HCT116 (cell line): Measurements from ENCODE around the gene CDKAL1. TPM values are rescaled to one million over a fixed set of nuclear protein-coding genes. Genes with fewer than 3 reads are reported as not detected.

Experiments used
- ATAC-seq: fragments of 200-7000 bp; cut with Tn5 transposase; 2 replicates; pipeline ENCODE4 v1.9.1; 2020; ENCODE audit warnings: mild to moderate bottlenecking, moderate library complexity
- BruUV-seq: library from RNA; stranded (reverse); fragments of 400-500 nt; replicated peaks from 2 replicates; lab custom pipeline; 2021; lab: Mats Ljungman, UMichigan
- CTCF ChIA-PET: fragments of 300-600 bp; sonication (Branson Sonifier 250); formaldehyde crosslinking; loops from one replicate; lab custom pipeline; 2021; ENCODE audit warnings: antibody characterized with exemption; lab: Charles Lee
- POLR2A ChIA-PET: fragments of 300-600, 350-600 bp; sonication (Branson Sonifier 250); formaldehyde crosslinking; loops from one replicate; lab custom pipeline; 2021; ENCODE audit warnings: antibody characterized with exemption; lab: Charles Lee
- RAD21 ChIA-PET, 2 experiments: fragments of 300-600 bp; sonication (Branson Sonifier 250); formaldehyde crosslinking; loops; one replicate each; lab custom pipeline; 2023; ENCODE audit warnings: low total read pairs in 2 of 2; ENCODE audit not compliant: uncharacterized antibody in 2 of 2, unreplicated experiment in 2 of 2, low non-redundant PET in 1 of 2; lab: Charles Lee
- DNase-seq: peaks from one replicate; pipeline ENCODE4 v3.0.0-alpha.2; 2010; ENCODE audit warnings: low read depth, low spot score
- H2AFZ ChIP-seq: fragments of 200-600 bp; shearing (Covaris generic), sonication (generic); 2 replicates; pipeline ENCODE4 v1.6.1; 2017; ENCODE audit warnings: low read depth, mixed run types, mixed read lengths, antibody characterized with exemption, low read length; ENCODE audit not compliant: poor library complexity, severe bottlenecking
- H3K27ac ChIP-seq: 2 replicates; pipeline ENCODE4 v1.5.1; 2012; ENCODE audit warnings: low read depth, low read length
- H3K27me3 ChIP-seq: fragments of 200-600 bp; sonication (generic); 2 replicates; pipeline ENCODE4 v1.6.1; 2016; ENCODE audit warnings: mixed run types, low read length, mixed read lengths; ENCODE audit not compliant: insufficient read depth
- H3K36me3 ChIP-seq, 2 experiments: fragments of 200-500 bp in 1 of 2; fragments of 200-600 bp in 1 of 2; sonication (Bioruptor generic) in 1 of 2; sonication (generic) in 1 of 2; 2 replicates each; pipeline versions ENCODE4 v1.5.1 to v1.6.1; 2014 to 2016; ENCODE audit warnings: low read length in 2 of 2, inconsistent platforms in 1 of 2, mixed read lengths in 1 of 2, mixed run types in 1 of 2; ENCODE audit not compliant: insufficient read depth in 2 of 2, control insufficient read depth in 1 of 2
- H3K4me1 ChIP-seq, 2 experiments: fragments of 200-600 bp in 1 of 2; sonication (generic) in 1 of 2; 2 replicates each; pipeline versions ENCODE4 v1.5.1 to v1.6.1; 2012 to 2017; ENCODE audit warnings: low read length in 2 of 2, inconsistent platforms in 1 of 2, mild to moderate bottlenecking in 1 of 2, mixed read lengths in 1 of 2, mixed run types in 1 of 2, moderate library complexity in 1 of 2; ENCODE audit not compliant: insufficient read depth in 2 of 2, control insufficient read depth in 1 of 2
- H3K4me2 ChIP-seq: fragments of 200-600 bp; sonication (generic); 2 replicates; pipeline ENCODE4 v1.6.1; 2017; ENCODE audit warnings: mixed run types, low read length, mixed read lengths
- H3K4me3 ChIP-seq, 2 experiments: fragments of 200-600 bp in 1 of 2; sonication (generic) in 1 of 2; replicated peaks in 1 of 2; 2 replicates each; pipeline ENCODE4 v1.5.1; 2011 to 2016; ENCODE audit warnings: low read length in 2 of 2, control low read depth in 1 of 2, low read depth in 1 of 2, mild to moderate bottlenecking in 1 of 2, mixed read lengths in 1 of 2, mixed run types in 1 of 2
- H3K79me2 ChIP-seq: fragments of 200-600 bp; sonication (generic); 2 replicates; pipeline ENCODE4 v1.6.1; 2017; ENCODE audit warnings: mild to moderate bottlenecking, mixed run types, low read length, moderate library complexity, mixed read lengths; ENCODE audit not compliant: insufficient read depth
- H3K9ac ChIP-seq: fragments of 200-600 bp; sonication (generic); 2 replicates; pipeline ENCODE4 v1.6.1; 2016; ENCODE audit warnings: low read length, mixed read lengths
- H3K9me2 ChIP-seq: fragments of 200-600 bp; sonication (generic), shearing (Covaris generic); 2 replicates; pipeline ENCODE4 v1.6.1; 2017; ENCODE audit warnings: mixed run types, mild to moderate bottlenecking, moderate library complexity; ENCODE audit not compliant: insufficient read depth
- H3K9me3 ChIP-seq, 2 experiments: fragments of 200-500 bp in 1 of 2; fragments of 200-600 bp in 1 of 2; sonication (Bioruptor generic) in 1 of 2; sonication (generic) in 1 of 2; 2 replicates each; pipeline ENCODE4 v1.6.1; 2014 to 2017; ENCODE audit warnings: low read length in 2 of 2, mixed read lengths in 2 of 2, inconsistent platforms in 1 of 2, low read depth in 1 of 2, mild to moderate bottlenecking in 1 of 2, mixed run types in 1 of 2, moderate library complexity in 1 of 2; ENCODE audit not compliant: control insufficient read depth in 1 of 2, insufficient read depth in 1 of 2
- H4K20me1 ChIP-seq: fragments of 200-600 bp; sonication (generic), shearing (Covaris generic); 2 replicates; pipeline ENCODE4 v1.6.1; 2017; ENCODE audit warnings: mixed run types, mild to moderate bottlenecking, moderate library complexity; ENCODE audit not compliant: insufficient read depth
- ATF3 ChIP-seq: IDR thresholded peaks from 2 replicates; pipeline ENCODE4 v1.6.1; 2012
- CEBPB ChIP-seq: IDR thresholded peaks from 2 replicates; pipeline ENCODE4 v1.6.1; 2012; ENCODE audit warnings: low read depth
- CTCF ChIP-seq, 3 experiments: fragments of 200-600 bp in 1 of 3; sonication (generic) in 1 of 3; IDR thresholded peaks in 2 of 3; conservative IDR thresholded peaks in 1 of 3; 2 replicates each; pipeline ENCODE4 v1.5.1; 2012 to 2017; ENCODE audit warnings: low read depth in 2 of 3, low read length in 2 of 3, antibody characterized with exemption in 1 of 3, borderline replicate concordance in 1 of 3, control low read depth in 1 of 3, mild to moderate bottlenecking in 1 of 3, mixed read lengths in 1 of 3, mixed run types in 1 of 3, moderate library complexity in 1 of 3; ENCODE audit not compliant: insufficient read depth in 1 of 3
- EGR1 ChIP-seq: IDR thresholded peaks from 2 replicates; pipeline ENCODE4 v1.6.1; 2012; ENCODE audit warnings: low read depth
- ELF1 ChIP-seq: IDR thresholded peaks from 2 replicates; pipeline ENCODE4 v1.6.1; 2012; ENCODE audit warnings: low read depth, borderline replicate concordance
- EZH2 ChIP-seq: fragments of 200-600 bp; sonication (generic); IDR thresholded peaks from 2 replicates; pipeline ENCODE4 v1.6.1; 2017; ENCODE audit warnings: antibody characterized with exemption, mixed run types
- EZH2phosphoT487 ChIP-seq: fragments of 200-600 bp; IDR thresholded peaks from 2 replicates; pipeline ENCODE4 v1.6.1; 2018; ENCODE audit warnings: antibody characterized with exemption, borderline replicate concordance
- FOSL1 ChIP-seq: IDR thresholded peaks from 2 replicates; pipeline ENCODE4 v1.6.1; 2012; ENCODE audit warnings: low read depth
- JUND ChIP-seq: IDR thresholded peaks from 2 replicates; pipeline ENCODE4 v1.6.1; 2012
- MAX ChIP-seq: IDR thresholded peaks from 2 replicates; pipeline ENCODE4 v1.6.1; 2012
- POLR2A ChIP-seq: IDR thresholded peaks from 2 replicates; pipeline ENCODE4 v1.7.0; 2011; ENCODE audit warnings: borderline replicate concordance; ENCODE audit not compliant: insufficient read depth, insufficient read length; ENCODE audit errors: extremely low read depth
- RAD21 ChIP-seq: IDR thresholded peaks from 2 replicates; pipeline ENCODE4 v1.6.1; 2012; ENCODE audit warnings: low read depth, mild to moderate bottlenecking
- SIN3A ChIP-seq: IDR thresholded peaks from 2 replicates; pipeline ENCODE4 v1.6.1; 2012; ENCODE audit warnings: low read depth
- SP1 ChIP-seq: IDR thresholded peaks from 2 replicates; pipeline ENCODE4 v1.6.1; 2012; ENCODE audit warnings: low read depth
- SRF ChIP-seq: IDR thresholded peaks from 2 replicates; pipeline ENCODE4 v1.6.1; 2012; ENCODE audit warnings: low read depth
- TCF7L2 ChIP-seq: IDR thresholded peaks from 2 replicates; pipeline ENCODE4 v1.7.0; 2011; ENCODE audit warnings: borderline replicate concordance, inconsistent platforms; ENCODE audit not compliant: insufficient read depth, insufficient read length; ENCODE audit errors: extremely low read depth
- YY1 ChIP-seq: IDR thresholded peaks from 2 replicates; pipeline ENCODE4 v1.6.1; 2011; ENCODE audit warnings: low read length, low read depth, moderate library complexity, mild to moderate bottlenecking; ENCODE audit not compliant: insufficient replicate concordance; ENCODE audit errors: extremely low read depth
- ZBTB33 ChIP-seq: IDR thresholded peaks from 2 replicates; pipeline ENCODE4 v1.6.1; 2011; ENCODE audit warnings: mild to moderate bottlenecking, low read length, moderate library complexity; ENCODE audit not compliant: insufficient replicate concordance; ENCODE audit errors: extremely low read depth
- ZFX ChIP-seq: fragments of 450-650 bp; IDR thresholded peaks from 2 replicates; pipeline ENCODE4 v1.6.1; 2017
- intact Hi-C: fragments of 100-400 bp; cut with micrococcal nuclease; formaldehyde crosslinking; loops from 2 replicates; pipeline ENCODE4 v1.10.0; 2022
- total RNA-seq: library from RNA; stranded (reverse); gene quantifications from one replicate; pipeline ENCODE4 v1.2.1, GENCODE V29; 2021; ENCODE audit not compliant: unreplicated experiment

Gene CDKAL1
- total RNA-seq, 1 experiment from 2014 or later: 14.9 TPM

GRCh38 chr6:21074484-21074883 is 540.2 kb downstream of the CDKAL1 start:
- H3K79me2 ChIP-seq: no peaks in the 10 kb centered on the region
- H3K27me3 ChIP-seq: no peaks in the 10 kb centered on the region
- ATAC-seq: no peak
- no peak overlapping the region for H2AFZ ChIP-seq
- H3K27ac ChIP-seq: no peak overlapping the region
- no peaks in the 10 kb centered on the region for H3K36me3 ChIP-seq
- H3K4me3 ChIP-seq: no peak overlapping the region
- no peaks in the 10 kb centered on the region for H3K9me2 ChIP-seq
- no peak overlapping the region for H3K4me2 ChIP-seq
- TF ChIP-seq POLR2A: no peak
- no peak for TF ChIP-seq JUND
- no peak for TF ChIP-seq CEBPB
- TF ChIP-seq RAD21: no peak
- no peak for TF ChIP-seq TCF7L2
- TF ChIP-seq FOSL1: no peak
- no peak for TF ChIP-seq CTCF (IDR thresholded peaks at IDR 0.05 in 2 of 3, conservative IDR thresholded peaks at IDR 0.05 in 1 of 3; ENCODE audit: borderline replicate concordance in 1 of 3, insufficient read depth in 1 of 3, low read depth in 2 of 3, low read length in 2 of 3)
- no peak for TF ChIP-seq ATF3
- TF ChIP-seq EZH2: no peak
- no peak for TF ChIP-seq ZBTB33
- no peak for TF ChIP-seq ELF1
- no peak for TF ChIP-seq MAX
- TF ChIP-seq EGR1: no peak
- no peak for TF ChIP-seq SIN3A
- TF ChIP-seq EZH2phosphoT487: no peak
- no peak for TF ChIP-seq ZFX
- TF ChIP-seq SP1: no peak
- TF ChIP-seq SRF: no peak
- no peak for TF ChIP-seq YY1
- no peaks in the 10 kb centered on the region for H3K4me1 ChIP-seq
- no peak overlapping the region for H3K9ac ChIP-seq
- intact Hi-C loops: no loop called here
- 0 out of 4 replicates have a peak, but pooled peaks cover 0 to 3% of the 10 kb centered on the region in 2 experiments for H3K9me3 ChIP-seq
- CTCF ChIA-PET: no interaction called here
- RAD21 ChIA-PET: no interaction called here
- POLR2A ChIA-PET: no interaction called here
- BruUV-seq: no TSS peak
- DNase-seq: no peak
- H4K20me1 ChIP-seq: no peaks in the 10 kb centered on the region
